ENCODE results near the gene PPARD.

DNA sequence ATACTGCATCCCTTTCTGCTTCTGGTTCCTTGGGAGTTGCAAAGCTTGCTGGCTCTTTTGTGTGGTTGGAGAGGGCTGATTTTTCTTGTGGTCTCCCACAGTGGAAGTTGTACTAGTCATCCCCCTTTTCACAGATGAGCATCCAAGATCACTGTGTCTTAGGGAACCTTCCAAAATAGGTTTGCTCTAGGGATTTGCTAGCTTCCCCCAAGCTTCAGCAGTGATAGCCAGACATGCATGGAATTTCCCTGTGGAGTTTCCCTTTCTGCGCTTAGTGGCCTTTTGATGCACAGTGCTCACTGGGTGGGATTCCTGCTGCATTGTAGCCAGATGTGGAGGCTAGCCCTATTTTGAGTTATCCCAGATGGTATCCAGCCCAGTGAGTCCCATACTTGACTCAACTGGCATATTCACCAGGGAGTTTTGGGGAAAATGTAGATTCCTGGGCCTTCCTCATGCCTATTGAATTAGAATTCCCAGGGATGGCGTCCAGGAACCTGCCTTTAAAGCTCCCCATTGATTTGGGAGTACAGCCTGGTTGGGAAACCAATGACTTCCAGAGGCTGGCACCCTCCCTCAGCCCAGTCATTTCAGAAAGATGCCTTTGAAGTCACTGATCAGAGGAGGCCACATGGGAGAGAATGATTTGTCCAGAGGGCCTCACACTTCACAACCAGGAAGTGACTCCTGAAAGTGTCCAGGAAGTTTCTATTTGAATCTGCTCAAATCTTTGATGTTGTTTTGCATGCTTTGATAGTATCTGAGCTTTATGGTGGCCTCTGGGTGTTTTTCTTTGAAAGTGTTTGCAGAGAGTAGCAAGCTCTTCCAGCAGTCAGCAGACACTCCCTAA is 25.9 kb downstream of the PPARD start:
- TF ChIP-seq, protein P1, sequence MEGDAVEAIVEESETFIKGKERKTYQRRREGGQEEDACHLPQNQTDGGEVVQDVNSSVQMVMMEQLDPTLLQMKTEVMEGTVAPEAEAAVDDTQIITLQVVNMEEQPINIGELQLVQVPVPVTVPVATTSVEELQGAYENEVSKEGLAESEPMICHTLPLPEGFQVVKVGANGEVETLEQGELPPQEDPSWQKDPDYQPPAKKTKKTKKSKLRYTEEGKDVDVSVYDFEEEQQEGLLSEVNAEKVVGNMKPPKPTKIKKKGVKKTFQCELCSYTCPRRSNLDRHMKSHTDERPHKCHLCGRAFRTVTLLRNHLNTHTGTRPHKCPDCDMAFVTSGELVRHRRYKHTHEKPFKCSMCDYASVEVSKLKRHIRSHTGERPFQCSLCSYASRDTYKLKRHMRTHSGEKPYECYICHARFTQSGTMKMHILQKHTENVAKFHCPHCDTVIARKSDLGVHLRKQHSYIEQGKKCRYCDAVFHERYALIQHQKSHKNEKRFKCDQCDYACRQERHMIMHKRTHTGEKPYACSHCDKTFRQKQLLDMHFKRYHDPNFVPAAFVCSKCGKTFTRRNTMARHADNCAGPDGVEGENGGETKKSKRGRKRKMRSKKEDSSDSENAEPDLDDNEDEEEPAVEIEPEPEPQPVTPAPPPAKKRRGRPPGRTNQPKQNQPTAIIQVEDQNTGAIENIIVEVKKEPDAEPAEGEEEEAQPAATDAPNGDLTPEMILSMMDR (conservative IDR thresholded peaks at IDR 0.05; ENCODE audit: low read depth, low read length) = no peak
- TF ChIP-seq EZH2 (IDR thresholded peaks at IDR 0.05; ENCODE audit: borderline replicate concordance, low read depth, low read length, poor library complexity, severe bottlenecking) = no peak

All from A673 (cell line).